Ectodermal cell (in vitro differentiated cells): ENCODE measurements around the gene MICAL2.

Source experiments
- H3K27ac ChIP-seq: 2 replicates; pipeline ENCODE4 v1.7.0; 2013; ENCODE audit warnings: mild to moderate bottlenecking, low read depth, low read length; ENCODE audit not compliant: insufficient read depth, poor library complexity, severe bottlenecking
- H3K27me3 ChIP-seq: 2 replicates; pipeline ENCODE4 v1.7.0; 2013; ENCODE audit warnings: mild to moderate bottlenecking, low read length; ENCODE audit not compliant: insufficient read depth, control insufficient read depth, poor library complexity, severe bottlenecking
- H3K36me3 ChIP-seq: one replicate; pipeline ENCODE4 v1.7.0; 2013; ENCODE audit warnings: low read length; ENCODE audit not compliant: control insufficient read depth, insufficient read depth
- H3K4me1 ChIP-seq: one replicate; pipeline ENCODE4 v1.7.0; 2013; ENCODE audit warnings: low read length; ENCODE audit not compliant: control insufficient read depth, insufficient read depth
- H3K4me3 ChIP-seq: 2 replicates; pipeline ENCODE4 v1.7.0; 2013; ENCODE audit warnings: low read depth, low read length, control low read depth; ENCODE audit not compliant: insufficient read depth
- H3K9me3 ChIP-seq: 2 replicates; pipeline ENCODE4 v1.7.0; 2013; ENCODE audit warnings: mild to moderate bottlenecking, low read length, moderate library complexity; ENCODE audit not compliant: control insufficient read depth
- WGBS, 2 experiments: methylation state at CpG; one replicate each; pipeline ENCODE4 v1.1.7; 2013; ENCODE audit warnings: missing lambda C conversion rate in 2 of 2; 5-methylcytosine and 5-hydroxymethylcytosine counted together

Gene MICAL2

GRCh38 chr11:12229450-12230229, 119.2 kb downstream of the MICAL2 start:
- Histone ChIP-seq H3K4me3 (no peak overlapping the region), H3K9me3 (no peaks in the 10 kb centered on the region), H3K4me1 (no peaks in the 10 kb centered on the region), H3K27me3 (no peaks in the 10 kb centered on the region), H3K36me3 (no peaks in the 10 kb centered on the region), H3K27ac (no peak overlapping the region)
- WGBS, 2 experiments, result 94 to 96% methylated on average over 7 of the region's 7 CpGs

DNA sequence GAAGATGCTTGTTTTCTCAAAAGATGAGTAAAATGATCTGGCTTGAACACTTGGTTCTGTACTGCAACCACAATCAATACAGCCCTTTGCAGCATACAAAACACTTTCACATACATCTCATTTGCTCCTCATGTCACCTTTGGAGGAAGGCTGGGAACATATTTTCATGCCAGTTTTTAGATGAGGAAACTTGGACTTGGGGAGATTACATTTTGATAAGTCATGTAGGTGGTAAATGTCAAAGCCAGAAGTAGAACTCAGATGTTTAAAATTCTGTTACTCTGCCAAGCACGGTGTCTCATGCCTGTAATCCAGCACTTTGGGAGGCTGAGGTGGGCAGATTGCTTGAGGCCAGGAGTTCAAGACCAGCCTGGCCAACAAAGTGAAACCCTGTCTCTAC, 121.8 kb downstream of the MICAL2 start:
- no peaks in the 10 kb centered on the region for H3K36me3 ChIP-seq
- H3K27me3 ChIP-seq, result no peaks in the 10 kb centered on the region
- WGBS, 2 experiments, result 80 to 94% methylated on average over 1 of the region's 1 CpG
- H3K4me1 ChIP-seq, result peaks cover 7% of the 10 kb centered on the region
- H3K4me3 ChIP-seq, result no peak overlapping the region
- no peak overlapping the region for H3K27ac ChIP-seq
- H3K9me3 ChIP-seq, result no peaks in the 10 kb centered on the region

GRCh38 chr11:12232817-12233601, 122.6 kb downstream of the MICAL2 start:
- Histone ChIP-seq H3K27me3 (no peaks in the 10 kb centered on the region), H3K36me3 (no peaks in the 10 kb centered on the region), H3K4me3 (no peak overlapping the region), H3K27ac (no peak overlapping the region), H3K9me3 (no peaks in the 10 kb centered on the region), H3K4me1 (peaks cover 7% of the 10 kb centered on the region)
- 93 to 96% methylated on average over 2 to 4 of the region's 4 CpGs for WGBS, 2 experiments

GRCh38 chr11:12233602-12233925, 123.2 kb downstream of the MICAL2 start:
- WGBS, 2 experiments, result 89 to 100% methylated on average over 1 of the region's 1 CpG
- H3K36me3 ChIP-seq, result no peaks in the 10 kb centered on the region
- no peak overlapping the region for H3K27ac ChIP-seq
- H3K9me3 ChIP-seq, result no peaks in the 10 kb centered on the region
- peaks cover 7% of the 10 kb centered on the region for H3K4me1 ChIP-seq
- no peaks in the 10 kb centered on the region for H3K27me3 ChIP-seq
- H3K4me3 ChIP-seq, result no peak overlapping the region

DNA sequence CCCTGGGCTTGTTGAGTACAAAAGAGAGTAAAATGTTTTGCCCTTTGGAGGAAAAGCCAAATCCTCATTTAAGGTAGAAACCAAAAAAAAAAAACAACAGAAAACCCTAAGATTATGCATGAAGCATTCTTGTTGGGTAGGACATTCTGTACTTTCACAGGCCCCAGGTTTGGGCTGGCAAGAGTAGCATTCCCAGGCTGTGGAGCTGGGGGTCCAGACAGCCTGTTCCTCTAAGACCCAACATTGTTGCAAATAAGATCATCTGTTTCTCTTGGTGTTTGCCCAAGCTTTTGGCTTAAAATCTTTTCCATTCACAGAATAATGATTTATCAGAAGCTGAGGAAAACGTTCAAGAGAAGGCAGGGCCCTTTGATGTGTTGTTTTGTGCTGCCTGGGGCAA, 123.8 kb downstream of the MICAL2 start:
- Histone ChIP-seq H3K27ac (no peak overlapping the region), H3K4me3 (no peak overlapping the region), H3K9me3 (no peaks in the 10 kb centered on the region), H3K4me1 (peaks cover 7% of the 10 kb centered on the region), H3K27me3 (no peaks in the 10 kb centered on the region), H3K36me3 (no peaks in the 10 kb centered on the region)
- 85 to 88% methylated on average over 1 of the region's 1 CpG for WGBS, 2 experiments

- Histone ChIP-seq H3K27me3 (no peaks in the 10 kb centered on the region), H3K4me1 (peaks cover 7% of the 10 kb centered on the region), H3K4me3 (no peak overlapping the region), H3K36me3 (no peaks in the 10 kb centered on the region), H3K27ac (no peak overlapping the region), H3K9me3 (no peaks in the 10 kb centered on the region)
- WGBS, 2 experiments, result 94% methylated on average over 6 of the region's 6 CpGs
Observed at GRCh38 chr11:12235080-12235479, 124.7 kb downstream of the MICAL2 start.

DNA sequence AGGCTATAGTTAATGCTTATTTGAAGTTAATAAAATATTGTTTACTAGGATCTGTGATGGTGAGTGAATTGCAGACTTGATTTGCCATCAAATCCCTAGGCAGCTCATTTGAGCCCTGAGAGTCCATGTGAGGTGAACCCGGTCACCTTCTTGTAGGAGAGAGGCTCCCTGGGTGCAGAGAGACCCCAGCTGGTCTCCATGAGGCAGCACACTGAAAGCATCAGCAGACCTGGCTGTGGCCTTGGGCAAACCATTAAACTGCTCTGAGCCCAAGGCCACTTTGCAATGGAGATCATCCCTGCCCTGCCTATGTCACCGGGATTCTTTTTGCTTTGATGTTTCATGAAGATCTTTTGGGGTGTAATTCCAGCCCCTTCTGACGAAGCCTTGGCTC, 125.2 kb downstream of the MICAL2 start:
- Histone ChIP-seq H3K4me1 (peaks cover 7% of the 10 kb centered on the region), H3K27me3 (no peaks in the 10 kb centered on the region), H3K27ac (no peak overlapping the region), H3K9me3 (no peaks in the 10 kb centered on the region), H3K36me3 (no peaks in the 10 kb centered on the region), H3K4me3 (no peak overlapping the region)
- 84 to 85% methylated on average over 3 of the region's 3 CpGs for WGBS, 2 experiments

- no peak overlapping the region for H3K27ac ChIP-seq
- 79% methylated on average over 13 of the region's 13 CpGs for WGBS, 2 experiments
Observed at GRCh38 chr11:12235947-12236743, 125.8 kb downstream of the MICAL2 start.

DNA sequence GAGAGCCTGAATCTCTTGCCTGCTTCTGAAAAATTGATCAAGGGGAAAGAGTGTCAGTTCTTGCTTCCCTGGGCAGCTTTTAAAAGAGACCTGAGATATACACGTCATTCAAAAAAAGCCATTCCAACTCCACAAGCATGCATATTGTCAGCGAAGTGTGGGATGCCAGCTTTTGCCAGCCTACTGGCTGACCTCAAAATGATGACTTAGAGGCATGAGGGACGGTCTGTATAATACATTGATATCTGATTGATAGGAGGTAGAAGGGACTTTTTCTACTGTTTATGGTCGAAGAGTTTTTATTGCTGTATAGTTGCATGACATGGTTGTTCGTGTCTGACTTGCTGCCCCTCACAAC, 126.3 kb downstream of the MICAL2 start:
- Histone ChIP-seq H3K27ac (no peak overlapping the region), H3K36me3 (no peaks in the 10 kb centered on the region), H3K9me3 (no peaks in the 10 kb centered on the region), H3K27me3 (no peaks in the 10 kb centered on the region), H3K4me1 (peaks cover 7% of the 10 kb centered on the region), H3K4me3 (no peak overlapping the region)
- WGBS, 2 experiments, result 60 to 66% methylated on average over 4 to 5 of the region's 5 CpGs

More at GRCh38 chr11:12235947-12236743, 125.8 kb downstream of the MICAL2 start:
- Histone ChIP-seq H3K4me1 (peaks cover 7% of the 10 kb centered on the region), H3K9me3 (no peaks in the 10 kb centered on the region), H3K27me3 (no peaks in the 10 kb centered on the region), H3K4me3 (no peak overlapping the region), H3K36me3 (no peaks in the 10 kb centered on the region)

DNA sequence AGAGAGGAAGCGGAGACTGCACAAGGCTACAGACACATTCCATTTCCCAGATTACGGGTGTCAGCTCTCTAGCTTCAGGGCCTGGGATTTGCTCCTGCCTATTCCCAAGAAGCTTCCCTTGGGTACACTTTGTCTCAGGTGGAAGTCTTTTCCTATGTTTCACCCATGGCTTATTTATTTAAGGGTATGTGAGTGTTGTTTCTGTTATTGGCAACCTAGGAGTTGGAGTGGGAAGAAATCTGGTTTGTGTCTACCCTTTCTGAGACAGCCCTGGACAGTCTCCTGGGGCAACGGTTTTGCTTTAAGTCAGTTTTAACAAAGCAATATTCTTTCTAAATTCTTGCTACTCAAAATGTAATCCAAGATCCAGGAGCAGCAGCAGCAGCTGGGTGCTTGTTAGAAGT, 127.0 kb downstream of the MICAL2 start:
- H3K4me3 ChIP-seq, result no peak overlapping the region
- H3K9me3 ChIP-seq, result no peaks in the 10 kb centered on the region
- H3K36me3 ChIP-seq, result no peaks in the 10 kb centered on the region
- no peaks in the 10 kb centered on the region for H3K27me3 ChIP-seq
- WGBS, 2 experiments, result 90 to 97% methylated on average over 3 of the region's 3 CpGs
- H3K27ac ChIP-seq, result no peak overlapping the region
- peaks cover 7% of the 10 kb centered on the region for H3K4me1 ChIP-seq
